Measurements from ENCODE around the gene PXDC1. TPM values are rescaled to one million over a fixed set of nuclear protein-coding genes. Genes with fewer than 3 reads are reported as not detected.

Gene PXDC1
- total RNA-seq, 1 experiment from 2014 or later = 42.9 TPM

DNA sequence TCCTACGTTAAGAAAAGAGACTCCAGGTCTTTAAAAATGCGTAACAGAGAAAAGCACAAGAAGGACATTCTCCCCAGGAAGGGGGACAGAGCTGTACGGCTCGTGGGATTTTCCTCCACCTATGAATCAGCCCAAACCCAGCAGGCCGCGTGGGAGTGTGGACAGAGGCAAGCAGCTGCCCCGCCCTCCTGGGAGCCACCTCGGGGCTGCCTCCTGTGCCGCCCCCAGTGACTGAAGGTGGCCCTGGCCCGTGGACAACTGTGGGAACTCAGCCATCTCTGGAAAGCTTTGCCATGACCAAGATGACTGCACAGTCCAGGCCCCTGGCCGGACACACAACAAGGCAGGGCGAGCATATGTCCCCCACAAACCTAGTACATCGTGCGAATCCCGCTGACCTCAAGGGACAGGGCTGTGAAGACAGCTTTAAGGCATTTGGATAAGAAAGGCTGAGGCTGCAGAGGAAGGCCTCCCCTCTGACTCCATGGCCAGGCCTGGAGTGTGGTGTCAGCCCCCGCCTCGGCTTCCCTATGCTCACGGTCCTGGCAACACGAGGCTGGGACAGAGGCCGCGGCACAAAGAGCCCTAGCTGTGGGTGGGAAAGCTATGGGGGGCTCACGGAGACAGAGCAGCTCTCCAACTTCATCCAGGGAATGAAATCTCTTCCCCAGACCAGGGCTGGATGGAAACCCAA, 26.9 kb downstream of the PXDC1 start:
- Mint-ChIP-seq H3K4me3 (ENCODE audit: unreplicated experiment) (no peak overlapping the region), H3K27ac (ENCODE audit: unreplicated experiment) (no peak overlapping the region), H3K9me3 (ENCODE audit: unreplicated experiment) (no peaks in the 10 kb centered on the region), H3K27me3 (ENCODE audit: insufficient read depth, unreplicated experiment) (no peaks in the 10 kb centered on the region), H3K4me1 (ENCODE audit: low read depth, unreplicated experiment) (no peaks in the 10 kb centered on the region), H3K36me3 (ENCODE audit: insufficient read depth, unreplicated experiment) (peaks cover 61% of the 10 kb centered on the region)
- CTCF ChIA-PET = no interaction called here
- TF ChIP-seq, protein P1, sequence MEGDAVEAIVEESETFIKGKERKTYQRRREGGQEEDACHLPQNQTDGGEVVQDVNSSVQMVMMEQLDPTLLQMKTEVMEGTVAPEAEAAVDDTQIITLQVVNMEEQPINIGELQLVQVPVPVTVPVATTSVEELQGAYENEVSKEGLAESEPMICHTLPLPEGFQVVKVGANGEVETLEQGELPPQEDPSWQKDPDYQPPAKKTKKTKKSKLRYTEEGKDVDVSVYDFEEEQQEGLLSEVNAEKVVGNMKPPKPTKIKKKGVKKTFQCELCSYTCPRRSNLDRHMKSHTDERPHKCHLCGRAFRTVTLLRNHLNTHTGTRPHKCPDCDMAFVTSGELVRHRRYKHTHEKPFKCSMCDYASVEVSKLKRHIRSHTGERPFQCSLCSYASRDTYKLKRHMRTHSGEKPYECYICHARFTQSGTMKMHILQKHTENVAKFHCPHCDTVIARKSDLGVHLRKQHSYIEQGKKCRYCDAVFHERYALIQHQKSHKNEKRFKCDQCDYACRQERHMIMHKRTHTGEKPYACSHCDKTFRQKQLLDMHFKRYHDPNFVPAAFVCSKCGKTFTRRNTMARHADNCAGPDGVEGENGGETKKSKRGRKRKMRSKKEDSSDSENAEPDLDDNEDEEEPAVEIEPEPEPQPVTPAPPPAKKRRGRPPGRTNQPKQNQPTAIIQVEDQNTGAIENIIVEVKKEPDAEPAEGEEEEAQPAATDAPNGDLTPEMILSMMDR (IDR thresholded peaks at IDR 0.05; ENCODE audit: insufficient read depth in 1 of 2, low read depth in 1 of 2, low read length in 1 of 2, severe bottlenecking in 1 of 2, unreplicated experiment in 1 of 2) = no peak
- no TSS peak for BruUV-seq (replicated peaks)
- Histone ChIP-seq H3K27me3 (replicated peaks; ENCODE audit: control insufficient read depth, insufficient read depth, low read length) (no peaks in the 10 kb centered on the region), H3K4me1 (no peaks in the 10 kb centered on the region), H3K9me3 (no peaks in the 10 kb centered on the region), H3K4me3 (ENCODE audit: low read depth, low read length) (no peak overlapping the region), H3K36me3 (ENCODE audit: control insufficient read depth, insufficient read depth, low read length) (peaks cover 3% of the 10 kb centered on the region; the same call in 1 of the 2 replicates)
- peak in 1 of 2 experiments; percentile 15 for DNase-seq
- intact Hi-C loops (cut with micrococcal nuclease; ENCODE audit: unreplicated experiment) = no loop called here
- POLR2A ChIA-PET = no interaction called here

DNA sequence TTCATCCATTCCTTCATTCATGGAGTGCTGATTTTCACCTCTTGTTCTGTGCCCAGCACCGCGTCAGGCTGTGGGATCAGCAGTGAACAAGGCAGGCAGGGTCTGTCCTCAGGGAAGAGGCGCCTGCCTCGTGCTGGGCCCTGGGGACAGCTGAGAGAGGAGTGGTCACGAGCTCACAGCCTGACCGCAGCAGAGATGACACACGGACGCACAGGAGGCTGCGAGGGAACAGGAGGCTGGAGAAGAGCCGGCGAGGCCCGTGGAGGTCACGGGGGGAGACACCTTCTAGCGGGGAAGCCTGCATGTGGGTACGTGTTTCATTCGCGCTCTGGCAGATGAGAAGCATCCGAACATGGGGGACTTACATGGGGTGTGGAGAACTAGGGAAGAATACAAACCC, 27.5 kb downstream of the PXDC1 start:
- H3K4me1 ChIP-seq = no peaks in the 10 kb centered on the region
- H3K27ac Mint-ChIP-seq (ENCODE audit: unreplicated experiment) = peak overlapping the region; percentile 23
- H3K4me1 Mint-ChIP-seq (ENCODE audit: low read depth, unreplicated experiment) = no peaks in the 10 kb centered on the region
- TF ChIP-seq, protein P1 (IDR thresholded peaks at IDR 0.05; ENCODE audit: insufficient read depth in 1 of 2, low read depth in 1 of 2, low read length in 1 of 2, severe bottlenecking in 1 of 2, unreplicated experiment in 1 of 2) = no peak
- BruUV-seq (replicated peaks) = no TSS peak
- H3K36me3 ChIP-seq (ENCODE audit: control insufficient read depth, insufficient read depth, low read length) = peaks cover 3% of the 10 kb centered on the region; the same call in 1 of the 2 replicates
- no peaks in the 10 kb centered on the region for H3K27me3 ChIP-seq (replicated peaks; ENCODE audit: control insufficient read depth, insufficient read depth, low read length)
- intact Hi-C loops (cut with micrococcal nuclease; ENCODE audit: unreplicated experiment) = no loop called here
- no peaks in the 10 kb centered on the region for H3K27me3 Mint-ChIP-seq (ENCODE audit: insufficient read depth, unreplicated experiment)
- H3K9me3 Mint-ChIP-seq (ENCODE audit: unreplicated experiment) = no peaks in the 10 kb centered on the region
- CTCF ChIA-PET = no interaction called here
- DNase-seq = no peak
- peaks cover 55% of the 10 kb centered on the region for H3K36me3 Mint-ChIP-seq (ENCODE audit: insufficient read depth, unreplicated experiment)
- no peaks in the 10 kb centered on the region for H3K9me3 ChIP-seq
- POLR2A ChIA-PET = no interaction called here
- no peak overlapping the region for H3K4me3 ChIP-seq (ENCODE audit: low read depth, low read length)
- no peak overlapping the region for H3K4me3 Mint-ChIP-seq (ENCODE audit: unreplicated experiment)

- DNase-seq = peak in 1 of 2 experiments; percentile 22
- Histone ChIP-seq H3K9me3 (no peaks in the 10 kb centered on the region), H3K36me3 (ENCODE audit: control insufficient read depth, insufficient read depth, low read length) (peaks cover 3% of the 10 kb centered on the region; the same call in 1 of the 2 replicates), H3K27me3 (replicated peaks; ENCODE audit: control insufficient read depth, insufficient read depth, low read length) (no peaks in the 10 kb centered on the region), H3K4me3 (ENCODE audit: low read depth, low read length) (no peak overlapping the region), H3K4me1 (no peaks in the 10 kb centered on the region)
- ChIA-PET CTCF (no interaction called here), POLR2A (no interaction called here)
- H3K4me1 Mint-ChIP-seq (ENCODE audit: low read depth, unreplicated experiment) = no peaks in the 10 kb centered on the region
- intact Hi-C loops (cut with micrococcal nuclease; ENCODE audit: unreplicated experiment) = no loop called here
- TF ChIP-seq, protein P1 (IDR thresholded peaks at IDR 0.05; ENCODE audit: insufficient read depth in 1 of 2, low read depth in 1 of 2, low read length in 1 of 2, severe bottlenecking in 1 of 2, unreplicated experiment in 1 of 2) = no peak
- H3K27ac Mint-ChIP-seq (ENCODE audit: unreplicated experiment) = peak overlapping the region; percentile 23
- no TSS peak for BruUV-seq (replicated peaks)
- H3K4me3 Mint-ChIP-seq (ENCODE audit: unreplicated experiment) = no peak overlapping the region
- peaks cover 48% of the 10 kb centered on the region for H3K36me3 Mint-ChIP-seq (ENCODE audit: insufficient read depth, unreplicated experiment)
- H3K9me3 Mint-ChIP-seq (ENCODE audit: unreplicated experiment) = no peaks in the 10 kb centered on the region
- no peaks in the 10 kb centered on the region for H3K27me3 Mint-ChIP-seq (ENCODE audit: insufficient read depth, unreplicated experiment)
Observed at GRCh38 chr6:3723251-3723650, 28.3 kb downstream of the PXDC1 start.
